ENCODE results near the gene CDH16.
A peak's percentile ranks its signal among the peaks of the same experiment; 100 is the strongest.
"Not testable (repeated sequence)": the region's sequence is repeated elsewhere in the genome, so short reads cannot be mapped to it uniquely, and the experiment has no call there.

The CDH16 gene, protein sequence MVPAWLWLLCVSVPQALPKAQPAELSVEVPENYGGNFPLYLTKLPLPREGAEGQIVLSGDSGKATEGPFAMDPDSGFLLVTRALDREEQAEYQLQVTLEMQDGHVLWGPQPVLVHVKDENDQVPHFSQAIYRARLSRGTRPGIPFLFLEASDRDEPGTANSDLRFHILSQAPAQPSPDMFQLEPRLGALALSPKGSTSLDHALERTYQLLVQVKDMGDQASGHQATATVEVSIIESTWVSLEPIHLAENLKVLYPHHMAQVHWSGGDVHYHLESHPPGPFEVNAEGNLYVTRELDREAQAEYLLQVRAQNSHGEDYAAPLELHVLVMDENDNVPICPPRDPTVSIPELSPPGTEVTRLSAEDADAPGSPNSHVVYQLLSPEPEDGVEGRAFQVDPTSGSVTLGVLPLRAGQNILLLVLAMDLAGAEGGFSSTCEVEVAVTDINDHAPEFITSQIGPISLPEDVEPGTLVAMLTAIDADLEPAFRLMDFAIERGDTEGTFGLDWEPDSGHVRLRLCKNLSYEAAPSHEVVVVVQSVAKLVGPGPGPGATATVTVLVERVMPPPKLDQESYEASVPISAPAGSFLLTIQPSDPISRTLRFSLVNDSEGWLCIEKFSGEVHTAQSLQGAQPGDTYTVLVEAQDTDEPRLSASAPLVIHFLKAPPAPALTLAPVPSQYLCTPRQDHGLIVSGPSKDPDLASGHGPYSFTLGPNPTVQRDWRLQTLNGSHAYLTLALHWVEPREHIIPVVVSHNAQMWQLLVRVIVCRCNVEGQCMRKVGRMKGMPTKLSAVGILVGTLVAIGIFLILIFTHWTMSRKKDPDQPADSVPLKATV

DNA sequence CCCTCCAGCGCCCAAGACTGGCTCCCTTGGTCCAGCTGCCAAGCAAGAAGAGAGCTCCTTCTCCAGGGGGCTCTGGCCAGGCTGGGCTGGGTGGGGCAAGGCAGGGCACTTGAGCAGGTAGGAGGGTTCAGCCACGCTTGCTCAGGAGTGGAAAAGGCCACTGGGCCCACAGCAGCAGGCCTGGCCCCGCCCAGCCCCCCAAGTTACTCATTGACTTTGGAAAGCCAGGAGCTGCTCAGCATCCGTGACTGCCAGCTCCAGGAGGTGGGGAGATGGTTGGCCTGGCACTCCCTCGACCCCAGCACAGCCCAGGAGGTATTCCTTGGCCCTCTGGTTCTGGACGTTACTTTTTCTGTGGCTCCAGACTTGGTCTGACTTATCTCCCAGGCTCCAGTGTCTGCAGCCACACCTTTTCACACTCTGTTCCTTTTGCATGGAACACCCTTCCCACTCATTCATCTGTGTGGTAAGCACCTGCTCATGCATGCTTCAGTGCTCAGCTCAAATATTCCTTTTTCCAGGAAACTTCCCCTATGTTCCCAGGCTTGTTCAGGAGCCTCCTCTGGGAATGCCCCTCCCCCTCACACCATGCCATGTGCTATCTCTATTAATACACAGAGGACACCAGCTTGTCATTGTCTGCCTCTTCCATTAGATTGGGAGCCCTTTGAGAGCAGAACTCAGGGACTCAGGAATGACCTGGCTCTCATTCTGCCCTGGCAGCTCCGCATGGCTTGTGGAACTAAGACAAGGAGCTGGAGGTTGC, at the start of gene CDH16:
TSS of gene CDH16 (minus strand) at position 83 of the 766 bp plus-strand sequence. CDS start 820 bp downstream, outside the sequence.
- DNase-seq (ENCODE audit: low spot score) = no peak

DNA sequence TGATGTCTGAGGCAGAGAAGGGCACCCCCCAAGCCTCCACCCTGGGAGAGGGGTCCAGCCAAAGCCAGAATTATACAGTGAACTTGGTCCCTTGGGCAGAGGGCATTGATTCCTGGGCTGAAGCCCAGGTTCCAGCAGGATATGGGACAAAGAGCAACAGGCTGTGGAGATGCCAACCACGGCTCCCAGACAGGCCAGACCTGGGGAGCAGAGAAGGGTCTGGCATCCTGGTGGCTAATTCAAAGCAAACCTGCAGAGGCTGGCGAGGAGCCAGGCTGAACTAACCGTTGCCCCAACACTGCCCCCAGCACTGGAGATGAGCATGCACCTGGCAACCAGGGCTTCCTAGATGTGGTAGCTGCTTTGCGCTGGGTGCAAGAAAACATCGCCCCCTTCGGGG, 45.4 kb upstream of the CDH16 start:
- DNase-seq (ENCODE audit: low spot score) = no peak

DNA sequence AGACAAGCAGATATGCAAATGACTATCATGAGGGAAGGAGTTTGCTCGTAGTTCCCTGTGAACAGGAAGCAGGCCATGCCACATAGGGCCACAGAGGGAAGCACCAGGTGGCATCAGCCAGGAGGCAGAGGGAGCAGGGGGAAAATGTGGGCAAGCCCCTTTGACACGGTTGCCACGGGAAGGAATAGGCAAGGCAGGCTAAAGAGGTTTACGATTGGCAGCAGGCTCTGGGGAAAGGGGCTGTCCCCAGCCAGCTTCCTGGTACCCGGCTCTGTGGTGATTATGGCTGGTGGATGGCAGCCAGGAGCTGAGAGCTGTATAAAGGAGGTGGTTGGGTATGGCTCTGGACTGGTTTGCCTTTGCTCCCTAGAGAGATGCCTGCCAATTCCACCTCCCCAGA, 43.2 kb upstream of the CDH16 start:
- no peak for DNase-seq (ENCODE audit: low spot score)

DNA sequence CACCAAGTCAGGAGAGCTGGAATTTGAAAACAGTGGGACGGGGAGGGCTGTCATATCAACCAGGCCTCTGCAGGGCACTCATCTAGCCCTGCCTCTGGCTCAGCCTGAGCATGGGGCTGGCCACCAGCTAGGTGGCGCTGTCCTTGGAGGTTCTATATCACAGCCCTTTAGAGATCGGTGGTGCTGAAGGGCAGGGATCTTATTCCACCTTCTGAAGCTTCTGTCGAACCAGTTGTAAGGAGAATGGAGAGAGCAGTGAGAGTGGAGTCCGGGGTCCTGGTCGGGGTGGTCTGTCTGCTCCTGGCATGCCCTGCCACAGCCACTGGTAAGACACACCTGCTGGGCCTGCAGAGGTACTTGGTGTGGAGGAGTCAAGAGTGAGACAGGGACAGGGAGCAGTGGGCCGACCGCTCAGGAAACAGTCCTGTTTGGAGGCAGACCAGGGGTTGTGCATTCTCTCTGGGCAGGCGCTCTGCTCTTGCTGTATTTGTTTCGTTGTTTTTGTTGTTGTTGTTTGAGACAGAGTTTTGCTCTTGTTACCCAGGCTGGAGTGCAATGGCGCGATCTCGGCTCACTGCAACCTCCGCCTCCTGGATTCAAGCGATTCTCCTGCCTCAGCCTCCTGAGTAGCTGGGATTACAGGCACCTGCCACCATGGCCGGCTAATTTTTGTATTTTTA, 42.5 kb upstream of the CDH16 start, which contains the start of gene CES3:
TSS of gene CES3 (plus strand) at position 202 of the 680 bp plus-strand sequence. CDS start at position 244, 42 bp downstream.
- peak; percentile 78 for DNase-seq (ENCODE audit: low spot score)

DNA sequence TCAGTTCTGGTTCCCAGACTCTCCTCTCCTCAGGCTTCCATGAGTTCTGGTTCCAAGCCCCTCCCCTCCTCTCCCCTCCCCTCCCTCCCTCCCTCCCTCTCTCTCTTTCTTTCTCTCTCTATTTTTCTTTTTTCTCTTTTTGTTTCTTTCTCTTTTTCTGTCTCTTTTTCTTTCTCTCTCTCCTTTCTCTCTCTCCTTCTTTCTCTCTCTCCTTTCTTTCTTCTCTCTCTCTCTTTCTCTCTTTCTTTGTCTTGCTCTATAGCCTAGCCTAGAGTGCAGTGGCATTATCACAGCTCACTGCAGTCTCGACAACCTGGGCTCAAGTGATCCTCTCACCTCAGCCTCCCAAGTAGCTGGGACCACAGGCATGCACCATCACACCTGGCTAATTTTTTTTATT, 41.6 kb upstream of the CDH16 start:
- DNase-seq (ENCODE audit: low spot score) = no peak

DNA sequence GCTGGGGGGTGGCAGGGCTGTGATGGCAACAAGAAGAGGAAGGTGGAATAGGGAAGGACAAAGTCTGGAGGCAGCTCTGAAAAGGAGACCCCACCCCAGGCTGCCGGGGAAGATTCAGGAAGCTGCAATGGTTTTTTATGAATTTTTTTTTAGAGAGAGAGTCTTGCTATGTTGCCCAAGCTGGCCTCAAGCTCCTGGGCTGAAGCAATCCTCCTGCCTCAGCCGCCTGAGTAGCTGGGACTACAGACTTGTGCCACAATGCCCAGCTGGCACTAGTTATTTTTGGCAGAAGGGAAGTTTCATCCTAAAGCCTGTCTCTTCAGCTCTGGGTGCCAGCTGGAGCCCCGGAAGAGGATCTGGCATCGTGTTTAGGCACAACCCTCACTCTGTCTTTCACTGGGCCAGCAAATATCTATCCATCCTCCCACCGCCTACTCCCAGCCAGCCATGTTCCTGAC, 41.0 kb upstream of the CDH16 start:
- no peak for DNase-seq (ENCODE audit: low spot score)

DNA sequence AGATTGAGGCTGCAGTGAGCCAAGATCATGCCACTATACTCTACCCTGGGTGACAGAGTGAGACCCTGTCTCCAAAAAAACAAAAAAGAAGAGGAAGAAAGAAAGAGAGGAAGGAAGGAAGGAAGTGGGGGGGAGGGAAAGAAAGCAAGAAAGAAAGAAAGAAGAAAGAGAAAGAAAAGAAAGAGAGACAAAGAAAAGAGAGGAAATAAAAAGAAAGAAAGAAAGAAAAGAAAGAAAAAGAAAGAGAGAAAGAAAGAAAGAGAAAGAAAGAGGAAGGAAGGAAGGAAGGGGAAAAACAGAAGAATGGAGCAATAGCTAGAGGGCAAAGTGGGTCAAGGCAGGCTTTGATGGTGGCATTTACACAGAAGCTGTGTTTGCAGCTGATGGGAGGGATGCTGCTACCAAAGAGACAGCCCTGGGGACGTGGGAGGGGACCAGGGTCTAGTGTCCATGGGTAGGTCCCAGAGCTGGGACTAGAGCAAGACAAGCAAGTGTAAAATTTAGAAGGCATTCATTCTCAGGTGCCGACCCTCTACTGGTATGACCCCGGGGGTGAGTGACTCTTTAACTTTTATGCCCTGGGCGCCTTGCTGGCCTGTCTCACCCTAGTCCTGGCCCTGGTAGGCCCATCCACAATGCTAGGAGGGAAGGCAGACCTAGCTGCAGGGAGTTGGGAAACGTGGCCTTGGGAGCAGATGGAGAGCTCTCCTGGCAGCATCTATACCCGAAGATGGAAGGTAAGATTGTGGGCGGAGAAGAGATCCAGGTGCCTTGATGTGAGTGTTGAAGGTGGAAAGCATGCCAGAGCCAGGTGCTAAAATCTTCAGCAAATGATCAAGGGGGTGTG, 40.4 kb upstream of the CDH16 start:
- no peak for DNase-seq (ENCODE audit: low spot score)

DNA sequence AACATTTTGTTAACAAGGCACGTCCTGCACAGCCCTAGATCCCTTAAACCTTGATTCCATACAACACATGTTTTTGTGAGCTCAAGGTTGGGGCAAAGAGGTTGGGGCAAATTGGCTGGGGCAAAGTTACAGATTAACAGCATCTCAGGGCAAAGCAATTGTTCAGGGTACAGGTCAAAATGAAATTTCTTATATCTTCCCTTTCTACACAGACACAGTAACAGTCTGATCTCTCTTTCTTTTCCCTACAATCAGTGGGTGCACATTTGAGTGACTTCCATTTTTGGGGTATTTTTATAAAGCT, 37.4 kb upstream of the CDH16 start:
- DNase-seq (ENCODE audit: low spot score) = not testable (repeated sequence)

DNA sequence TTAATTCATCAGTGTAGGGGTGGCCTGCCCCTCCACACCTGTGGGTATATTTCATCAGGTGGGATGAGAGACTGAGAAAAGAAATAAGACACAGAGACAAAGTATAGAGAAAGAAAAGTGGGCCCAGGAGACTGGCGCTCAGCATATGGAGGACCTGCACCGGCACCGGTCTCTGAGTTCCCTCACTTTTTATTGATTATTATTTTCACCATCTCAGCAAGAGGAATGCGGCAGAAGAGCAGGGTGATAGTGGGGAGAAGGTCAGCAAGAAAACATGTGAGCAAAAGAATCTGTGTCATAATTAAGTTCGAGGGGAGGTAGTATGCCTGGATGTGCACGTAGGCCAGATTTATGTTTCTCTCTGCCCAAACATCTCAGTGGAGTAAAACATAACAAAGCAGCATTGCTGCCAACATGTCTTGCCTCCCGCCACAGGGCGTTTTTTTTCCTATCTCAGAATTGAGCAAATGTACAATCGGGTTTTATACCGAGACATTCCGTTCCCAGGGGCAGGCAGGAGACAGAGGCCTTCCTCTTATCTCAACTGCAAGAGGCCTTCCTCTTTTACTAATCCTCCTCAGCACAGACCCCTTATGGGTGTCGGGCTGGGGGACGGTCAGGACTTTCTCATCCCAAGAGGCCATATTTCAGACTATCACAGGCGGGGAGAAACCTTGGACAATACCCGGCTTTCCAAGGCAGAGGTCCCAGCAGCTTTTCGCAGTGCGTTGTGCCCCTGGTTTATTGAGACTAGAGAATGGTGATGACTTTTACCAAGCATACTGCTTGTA, 36.9 kb upstream of the CDH16 start:
- DNase-seq (ENCODE audit: low spot score) = not testable (repeated sequence)

DNA sequence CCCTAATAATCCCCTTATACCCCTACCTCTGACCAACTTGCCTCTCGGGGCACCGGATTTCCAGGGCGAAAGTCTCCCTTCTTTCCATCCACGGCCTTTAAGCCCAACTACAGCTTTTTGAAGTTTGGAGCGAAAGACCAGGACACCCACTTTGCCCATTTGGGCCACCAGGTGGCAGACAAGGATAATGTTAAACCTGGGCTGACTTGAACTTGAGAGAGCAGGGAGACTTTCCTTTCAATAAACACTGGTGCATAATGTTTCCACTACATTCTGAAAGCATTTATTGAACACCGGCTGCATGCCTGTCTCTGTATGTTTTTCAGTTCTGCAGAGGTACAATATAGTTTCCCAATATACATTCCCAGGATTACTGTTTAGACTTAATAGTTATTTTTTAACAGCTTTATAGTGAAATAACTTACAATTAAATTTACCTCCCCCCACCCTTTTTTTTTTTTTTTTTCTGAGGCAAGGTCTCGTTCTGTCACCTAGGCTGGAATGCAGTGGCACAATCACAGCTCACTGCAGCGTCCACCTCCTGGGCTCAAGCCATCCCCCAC, 35.5 kb upstream of the CDH16 start:
- DNase-seq (ENCODE audit: low spot score) = peak; percentile 69

DNA sequence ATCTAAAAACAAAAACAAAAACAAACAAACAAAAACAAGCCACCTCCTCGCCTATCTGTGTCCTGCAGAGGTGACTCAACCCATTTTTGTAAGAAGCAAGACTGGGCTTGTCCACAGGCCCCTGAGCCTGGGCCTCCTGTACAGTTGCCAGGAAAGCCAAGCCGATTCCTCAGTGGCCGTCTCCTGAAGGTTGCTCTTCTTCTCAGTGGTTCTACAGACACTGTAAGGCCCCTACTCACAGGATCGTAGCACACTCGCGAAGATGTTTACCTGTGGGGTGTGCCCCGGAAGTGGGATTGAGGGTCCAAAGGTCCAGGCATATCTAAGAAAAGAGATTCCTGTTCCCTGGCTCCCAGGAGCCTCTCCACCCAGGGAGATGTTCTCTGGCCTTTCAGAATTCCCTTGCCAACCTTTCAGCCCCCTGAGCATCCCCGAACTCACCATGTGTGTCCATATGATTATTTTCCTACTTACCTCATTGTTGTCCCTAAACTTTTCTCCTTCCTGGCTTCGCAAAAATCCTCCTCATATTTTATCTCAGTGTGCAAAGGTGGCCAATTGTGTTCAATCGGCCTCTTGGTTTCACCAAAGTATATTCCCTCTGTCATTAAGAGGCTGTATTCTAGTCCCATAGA, 34.9 kb upstream of the CDH16 start:
- DNase-seq (ENCODE audit: low spot score) = peak; percentile 25

DNA sequence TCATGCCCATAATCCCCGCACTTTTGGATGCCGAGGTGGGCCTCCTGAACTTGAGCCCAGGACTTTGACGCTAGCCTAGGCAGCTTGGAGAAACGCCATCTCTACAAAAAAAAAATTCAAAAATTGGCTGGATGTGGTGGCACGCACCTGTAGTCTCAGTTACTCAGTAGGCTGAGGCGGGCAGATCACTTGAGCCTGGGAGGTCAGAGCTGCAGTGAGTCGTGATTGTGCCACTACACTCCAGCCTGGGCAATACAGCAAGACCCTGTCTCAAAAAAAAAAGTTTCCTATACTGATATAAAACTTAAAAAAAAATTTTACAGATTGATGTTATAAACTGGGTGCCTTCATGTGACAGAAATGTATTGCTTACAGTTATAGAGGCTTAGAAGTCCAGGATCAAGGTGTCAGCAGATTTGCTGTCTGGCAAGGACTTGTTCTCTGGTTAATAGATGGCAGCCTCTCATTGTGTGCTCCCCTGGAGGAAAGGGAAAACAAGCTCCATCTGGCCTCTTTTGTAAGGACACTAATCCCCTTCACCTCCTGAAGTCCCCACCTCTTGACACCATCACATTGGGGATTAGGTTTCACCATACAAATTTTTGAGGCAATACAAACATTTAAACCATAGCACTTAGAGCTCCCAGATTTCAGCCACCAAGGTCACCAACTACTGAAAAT, 33.9 kb upstream of the CDH16 start:
- no peak for DNase-seq (ENCODE audit: low spot score)

DNA sequence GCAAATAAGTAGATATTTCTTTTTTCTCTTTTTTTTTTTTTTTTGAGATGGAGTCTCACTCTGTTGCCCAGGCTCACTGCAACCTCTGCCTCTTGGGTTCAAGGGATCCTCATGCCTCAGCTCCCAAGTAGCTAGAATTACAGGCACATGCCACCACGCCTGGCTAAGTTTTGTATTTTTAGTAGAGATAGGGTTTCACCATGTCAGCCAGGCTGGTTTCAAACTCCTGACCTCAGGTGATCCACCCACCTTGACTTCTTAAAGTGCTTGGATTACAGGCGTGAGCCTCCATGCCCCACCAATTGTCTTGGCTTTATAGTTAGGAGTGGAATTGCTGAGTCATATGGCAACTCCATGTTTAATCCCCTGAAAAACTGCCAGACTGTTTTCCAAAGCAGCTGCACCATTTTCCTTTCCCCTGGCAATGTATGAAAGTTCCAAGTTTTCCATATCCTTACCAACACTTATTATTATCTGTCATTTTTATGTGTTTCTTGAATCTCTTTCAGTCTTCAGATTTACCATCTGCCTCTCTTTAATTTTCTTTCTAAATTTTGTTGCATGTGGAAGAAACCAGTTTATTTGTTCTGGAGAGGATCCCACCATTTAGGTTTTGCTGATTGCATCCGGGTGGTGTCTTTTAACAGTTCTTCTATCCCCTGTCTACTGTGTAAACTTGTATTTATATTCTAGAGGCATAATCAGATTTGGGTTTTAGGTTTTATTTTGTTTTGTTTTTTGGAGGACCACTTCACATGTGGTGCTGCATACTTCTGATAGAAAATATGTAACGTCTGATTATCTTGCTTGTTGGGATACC, 32.5 kb upstream of the CDH16 start:
- DNase-seq (ENCODE audit: low spot score) = no peak

DNA sequence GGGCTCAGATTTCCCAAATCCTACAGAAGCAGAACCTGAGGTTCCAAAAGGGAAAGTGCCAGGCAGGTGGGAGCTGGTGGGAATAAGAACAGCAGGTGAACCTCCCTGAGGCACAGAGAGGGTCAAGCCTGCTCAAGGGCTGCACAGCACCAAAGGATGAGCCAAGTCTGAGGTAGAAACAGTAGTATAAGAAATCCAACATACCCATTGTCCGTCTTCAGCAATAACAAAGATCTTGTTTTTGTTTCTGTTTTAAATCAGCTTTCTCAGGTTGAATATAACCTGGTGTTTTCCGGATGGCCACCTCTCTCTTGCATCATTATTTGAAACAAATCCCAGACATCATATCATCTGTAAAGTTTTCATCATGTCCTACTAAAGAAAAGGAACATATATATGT, 31.8 kb upstream of the CDH16 start:
- no peak for DNase-seq (ENCODE audit: low spot score)

DNA sequence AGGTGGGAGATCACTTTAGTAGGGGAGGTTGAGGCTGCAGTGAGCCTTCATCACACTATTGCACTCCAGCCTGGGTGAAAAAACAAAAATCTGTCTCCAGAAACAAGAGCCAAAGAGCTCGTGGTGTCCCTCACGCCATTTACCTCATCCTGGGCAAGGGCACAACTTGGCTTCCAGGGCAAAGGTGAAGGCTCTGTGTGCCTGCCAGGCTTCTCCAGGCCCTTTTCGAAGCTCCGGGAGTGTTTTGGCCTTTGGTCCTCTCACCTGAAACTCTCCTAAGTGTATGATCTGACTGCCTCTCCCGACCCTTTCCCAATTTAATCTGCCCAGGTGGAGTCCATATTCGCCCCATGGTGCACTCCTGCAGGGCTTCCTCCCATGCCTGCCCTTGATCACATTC, 30.8 kb upstream of the CDH16 start:
- DNase-seq (ENCODE audit: low spot score) = no peak

DNA sequence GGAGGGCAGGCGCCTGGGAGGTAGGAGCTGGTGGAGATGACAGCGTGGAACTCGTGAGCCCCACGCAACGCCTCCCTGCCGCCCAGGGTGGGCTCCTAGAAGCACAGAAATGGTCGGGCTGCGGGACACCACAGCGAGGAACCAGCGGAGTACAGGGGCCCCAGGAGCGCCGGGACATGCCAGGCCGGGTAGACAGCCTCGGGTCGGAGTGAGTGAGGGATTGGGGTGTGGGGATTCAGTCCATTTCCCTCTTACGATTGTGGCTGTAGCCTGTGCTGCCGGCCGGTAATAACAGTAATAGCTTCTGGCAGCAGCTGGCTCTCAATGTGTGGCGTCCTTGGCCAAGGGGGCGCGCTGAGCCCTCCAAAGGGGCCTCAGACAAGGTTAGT, 30.1 kb upstream of the CDH16 start:
- DNase-seq (ENCODE audit: low spot score) = no peak

DNA sequence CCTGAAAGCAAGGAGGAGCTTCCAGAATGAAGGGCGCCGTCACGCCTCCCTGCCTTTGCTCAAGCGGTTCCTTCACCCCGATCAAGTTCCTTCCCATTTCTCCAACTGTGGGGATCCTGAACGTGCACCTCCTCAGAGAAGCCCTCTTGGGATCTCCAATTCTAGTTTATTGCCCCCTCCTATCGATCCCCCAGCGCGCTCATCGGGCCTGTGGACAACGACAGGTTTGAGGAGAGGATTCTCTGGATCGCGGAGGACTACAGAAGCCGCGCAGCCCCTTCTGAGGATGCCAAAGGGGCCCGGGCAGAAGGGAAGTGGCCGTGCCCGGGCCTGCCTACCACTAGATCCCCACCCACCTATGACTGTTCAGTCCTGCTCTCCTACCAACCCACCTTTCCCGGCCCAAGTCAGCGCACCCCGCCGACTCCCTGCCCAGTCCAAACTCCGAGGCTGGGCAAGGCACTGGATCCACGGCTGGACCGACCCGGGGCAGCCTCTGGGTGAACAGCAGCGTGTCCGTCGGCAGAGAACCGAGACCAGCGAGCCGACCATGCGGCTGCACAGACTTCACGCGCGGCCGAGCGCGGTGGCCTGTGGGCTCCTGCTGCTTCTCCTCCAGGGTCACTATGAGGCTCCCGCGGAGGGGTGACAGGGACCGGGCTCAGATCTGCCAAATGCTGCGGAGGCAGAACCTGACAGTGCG, 29.6 kb upstream of the CDH16 start:
- DNase-seq (ENCODE audit: low spot score) = no peak

All from SW480 (cell line).